Putamen (tissue), 1 donor: ENCODE measurements around the gene CARD14.

Source experiments
- DNase-seq: peaks from one replicate; pipeline ENCODE4 v3.0.0-alpha.2; 2016; ENCODE audit warnings: low spot score

The CARD14 gene

GRCh38 chr17:80151333-80151732 lies 18.5 kb upstream of the CARD14 start:
- no peak for DNase-seq

- DNase-seq = no peak
Measured at GRCh38 chr17:80152081-80152702, 17.6 kb upstream of the CARD14 start.

GRCh38 chr17:80153004-80153403 lies 16.8 kb upstream of the CARD14 start:
- no peak for DNase-seq

- no peak for DNase-seq
Measured at GRCh38 chr17:80154166-80154565, 15.7 kb upstream of the CARD14 start.

GRCh38 chr17:80155600-80155999 lies 14.2 kb upstream of the CARD14 start:
- DNase-seq = peak; percentile 16

- no peak for DNase-seq
Measured at GRCh38 chr17:80158846-80159245, 11.0 kb upstream of the CARD14 start.

GRCh38 chr17:80160536-80160935 lies 9.3 kb upstream of the CARD14 start:
- no peak for DNase-seq

GRCh38 chr17:80163336-80163735 lies 6.5 kb upstream of the CARD14 start:
- DNase-seq = no peak

- peak; percentile 38 for DNase-seq
Measured at GRCh38 chr17:80164185-80164584, 5.6 kb upstream of the CARD14 start.

- DNase-seq = no peak
Measured at GRCh38 chr17:80166446-80166845, 3.4 kb upstream of the CARD14 start.

- DNase-seq = no peak
Measured at GRCh38 chr17:80168371-80168770, 1.5 kb upstream of the CARD14 start.

- no peak for DNase-seq
Measured at GRCh38 chr17:80169107-80169506, 723 bp upstream of the CARD14 start.

GRCh38 chr17:80171681-80172080 lies 1.9 kb downstream of the CARD14 start:
- no peak for DNase-seq

- no peak for DNase-seq
Measured at GRCh38 chr17:80173126-80173525, 3.3 kb downstream of the CARD14 start.

- no peak for DNase-seq
Measured at GRCh38 chr17:80173916-80174315, 4.1 kb downstream of the CARD14 start.

- no peak for DNase-seq
Measured at GRCh38 chr17:80176757-80177156, 6.9 kb downstream of the CARD14 start.

GRCh38 chr17:80177986-80178595 lies 8.3 kb downstream of the CARD14 start:
- no peak for DNase-seq

- DNase-seq = no peak
Measured at GRCh38 chr17:80180192-80180591, 10.4 kb downstream of the CARD14 start.

- no peak for DNase-seq
Measured at GRCh38 chr17:80181431-80181830, 11.6 kb downstream of the CARD14 start.

- no peak for DNase-seq
Measured at GRCh38 chr17:80182118-80182844, 12.5 kb downstream of the CARD14 start.

- DNase-seq = no peak
Measured at GRCh38 chr17:80182845-80183223, 13.0 kb downstream of the CARD14 start.

GRCh38 chr17:80183581-80184422 lies 14.0 kb downstream of the CARD14 start:
- no peak for DNase-seq

GRCh38 chr17:80184423-80184714 lies 14.5 kb downstream of the CARD14 start:
- DNase-seq = no peak
